Lower lobe of right lung (tissue), 2 donors: ENCODE results near the gene PLCL2. TPM values are rescaled to one million over a fixed set of nuclear protein-coding genes. Genes with fewer than 3 reads are reported as not detected.
"Not testable (repeated sequence)": the region's sequence is repeated elsewhere in the genome, so short reads cannot be mapped to it uniquely, and the experiment has no call there.

Source experiments
- ATAC-seq, 2 donors: fragments of 200-7000 bp; cut with Tn5 transposase; one replicate each; pipeline ENCODE4 v1.9.1; 2020 to 2022; ENCODE audit warnings: mild to moderate bottlenecking in 2 of 2, moderate library complexity in 2 of 2
- DNase-seq: peaks from one replicate; pipeline ENCODE4 v3.0.0-alpha.2; 2020
- H3K27ac ChIP-seq: fragments of 200-600 bp; one replicate; pipeline ENCODE4 v1.8.0; 2022
- H3K27me3 ChIP-seq: fragments of 200-600 bp; one replicate; pipeline ENCODE4 v1.8.0; 2022; ENCODE audit warnings: low read depth
- H3K36me3 ChIP-seq: fragments of 200-600 bp; one replicate; pipeline ENCODE4 v1.8.0; 2022; ENCODE audit warnings: mild to moderate bottlenecking
- H3K4me1 ChIP-seq: fragments of 200-600 bp; one replicate; pipeline ENCODE4 v1.8.0; 2022
- H3K4me3 ChIP-seq: fragments of 200-600 bp; one replicate; pipeline ENCODE4 v1.8.0; 2022; ENCODE audit warnings: mild to moderate bottlenecking
- H3K9me3 ChIP-seq: fragments of 200-600 bp; one replicate; pipeline ENCODE4 v1.8.0; 2022
- intact Hi-C: fragments of 100-400 bp; cut with DNase I; formaldehyde crosslinking; loops from one replicate; pipeline ENCODE4 v1.11.0; 2022
- total RNA-seq: library from RNA; stranded (reverse); fragmentation: NEBNext Ultra II Directional; extraction: Animal tissue kit (Norgen Biotek cat#: 25700); gene quantifications from one replicate; pipeline ENCODE4 v1.2.1, GENCODE V29; 2021
- TF ChIP-seq, protein P1 (sequence below): fragments of 200-600 bp; IDR thresholded peaks from one replicate; pipeline ENCODE4 v1.8.0; 2022; ENCODE audit warnings: antibody characterized with exemption, mild to moderate bottlenecking
- donor health status: DM: no; HTN: yes; CAD: no; lungs with severe emphysema.

The PLCL2 gene
- total RNA-seq, 1 donor from 2014 or later = 12.1 TPM

DNA sequence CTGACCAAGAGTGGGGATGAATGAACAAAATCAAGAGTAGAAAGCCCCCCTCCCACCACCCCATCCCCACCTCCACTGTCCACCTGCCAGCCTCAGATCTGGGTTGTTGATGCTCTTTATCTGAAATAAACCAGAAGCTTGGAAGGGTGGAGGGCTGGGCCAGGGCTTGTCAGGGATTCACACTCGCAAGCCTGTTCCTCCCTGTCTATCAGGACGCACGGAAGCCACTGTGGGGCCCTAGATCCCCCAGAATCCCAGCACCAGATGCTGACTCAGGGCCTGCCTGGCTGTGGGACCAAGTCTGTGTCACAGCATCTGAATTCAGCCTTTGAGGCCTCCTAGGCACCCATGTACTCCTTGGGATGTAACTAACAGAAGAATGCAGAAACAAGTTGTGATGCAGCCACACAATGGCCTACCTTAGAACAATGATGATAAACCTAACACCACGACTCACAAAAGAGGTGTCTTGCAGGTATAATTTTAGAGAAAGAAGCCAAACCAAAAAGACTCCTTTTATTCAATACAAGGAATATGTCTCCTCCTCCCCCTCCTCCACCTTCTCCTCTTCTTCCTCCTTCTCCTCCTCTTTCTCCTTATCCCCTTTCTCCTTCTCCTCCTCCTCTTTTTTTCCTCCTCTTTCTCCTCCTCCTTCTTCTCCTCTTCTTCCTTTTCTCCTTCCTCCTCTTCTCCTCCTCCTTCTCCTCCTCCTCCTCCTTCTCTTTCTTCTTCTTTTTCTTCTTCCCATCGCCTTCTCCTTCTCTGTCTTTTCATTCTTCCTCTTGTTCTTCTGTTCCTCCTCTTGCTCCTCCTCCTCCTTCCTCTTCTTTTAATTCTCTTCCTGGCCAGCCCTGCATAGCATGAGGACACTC, 234.7 kb downstream of the PLCL2 start:
- intact Hi-C loops = no loop called here
- H3K27me3 ChIP-seq = no peaks in the 10 kb centered on the region
- DNase-seq = no peak

DNA sequence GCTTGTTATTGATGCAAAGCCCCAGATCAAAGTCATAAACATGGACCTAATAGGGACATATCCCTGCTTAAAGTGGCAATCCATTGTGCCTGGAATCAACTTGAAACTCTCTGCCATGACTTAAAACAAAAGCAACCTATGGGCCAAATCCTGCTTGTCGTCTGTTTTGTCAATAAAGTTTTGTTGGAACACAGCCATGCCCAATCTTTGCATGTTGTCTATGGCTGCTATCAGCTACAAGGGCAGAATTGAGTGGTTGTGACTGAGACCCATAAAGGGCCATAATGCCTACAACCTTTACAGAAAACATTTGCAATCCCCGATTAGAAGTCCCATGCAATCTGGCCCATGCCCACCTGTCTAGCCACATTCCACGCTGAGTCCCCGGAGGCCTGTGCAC, 235.4 kb downstream of the PLCL2 start:
- DNase-seq (no peak), ATAC-seq (no peak)
- TF ChIP-seq, protein P1, sequence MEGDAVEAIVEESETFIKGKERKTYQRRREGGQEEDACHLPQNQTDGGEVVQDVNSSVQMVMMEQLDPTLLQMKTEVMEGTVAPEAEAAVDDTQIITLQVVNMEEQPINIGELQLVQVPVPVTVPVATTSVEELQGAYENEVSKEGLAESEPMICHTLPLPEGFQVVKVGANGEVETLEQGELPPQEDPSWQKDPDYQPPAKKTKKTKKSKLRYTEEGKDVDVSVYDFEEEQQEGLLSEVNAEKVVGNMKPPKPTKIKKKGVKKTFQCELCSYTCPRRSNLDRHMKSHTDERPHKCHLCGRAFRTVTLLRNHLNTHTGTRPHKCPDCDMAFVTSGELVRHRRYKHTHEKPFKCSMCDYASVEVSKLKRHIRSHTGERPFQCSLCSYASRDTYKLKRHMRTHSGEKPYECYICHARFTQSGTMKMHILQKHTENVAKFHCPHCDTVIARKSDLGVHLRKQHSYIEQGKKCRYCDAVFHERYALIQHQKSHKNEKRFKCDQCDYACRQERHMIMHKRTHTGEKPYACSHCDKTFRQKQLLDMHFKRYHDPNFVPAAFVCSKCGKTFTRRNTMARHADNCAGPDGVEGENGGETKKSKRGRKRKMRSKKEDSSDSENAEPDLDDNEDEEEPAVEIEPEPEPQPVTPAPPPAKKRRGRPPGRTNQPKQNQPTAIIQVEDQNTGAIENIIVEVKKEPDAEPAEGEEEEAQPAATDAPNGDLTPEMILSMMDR = no peak
- Histone ChIP-seq H3K36me3 (no peaks in the 10 kb centered on the region), H3K4me3 (no peak overlapping the region), H3K27ac (no peak overlapping the region), H3K9me3 (no peaks in the 10 kb centered on the region), H3K4me1 (no peaks in the 10 kb centered on the region), H3K27me3 (no peaks in the 10 kb centered on the region)
- intact Hi-C loops = no loop called here

More for the DNA sequence above, 234.7 kb downstream of the PLCL2 start:
- H3K9me3 ChIP-seq = no peaks in the 10 kb centered on the region
- TF ChIP-seq, protein P1 = no peak
- H3K4me3 ChIP-seq = no peak overlapping the region
- no peak overlapping the region for H3K27ac ChIP-seq
- no peaks in the 10 kb centered on the region for H3K36me3 ChIP-seq
- ATAC-seq = no peak
- H3K4me1 ChIP-seq = no peaks in the 10 kb centered on the region

GRCh38 chr3:17121336-17121735, 236.6 kb downstream of the PLCL2 start:
- Histone ChIP-seq H3K36me3 (no peaks in the 10 kb centered on the region), H3K27me3 (no peaks in the 10 kb centered on the region), H3K4me3 (no peak overlapping the region), H3K27ac (no peak overlapping the region), H3K4me1 (no peaks in the 10 kb centered on the region), H3K9me3 (no peaks in the 10 kb centered on the region)
- intact Hi-C loops = no loop called here
- ATAC-seq = no peak
- DNase-seq = no peak
- TF ChIP-seq, protein P1 = no peak

DNA sequence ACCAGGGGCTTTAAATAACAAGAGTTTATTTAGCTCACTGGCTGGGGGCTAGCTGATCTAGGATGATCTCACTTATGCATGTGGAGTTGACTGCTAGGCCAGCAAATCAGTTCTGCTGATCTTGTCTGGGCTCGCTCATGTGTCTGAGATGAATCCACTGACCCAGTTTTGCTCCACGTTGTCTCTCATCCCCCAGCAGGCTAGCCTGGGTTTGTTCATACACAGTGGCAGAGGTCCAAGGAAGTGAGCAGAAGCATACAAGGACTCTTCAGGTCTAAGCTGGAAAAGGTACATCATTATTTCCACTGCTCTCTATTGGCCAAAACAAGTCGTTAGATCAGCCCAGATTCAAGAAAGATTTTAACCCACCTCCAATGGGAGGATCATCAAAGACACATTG, 238.0 kb downstream of the PLCL2 start:
- Histone ChIP-seq H3K9me3 (no peaks in the 10 kb centered on the region), H3K4me1 (no peaks in the 10 kb centered on the region), H3K4me3 (no peak overlapping the region), H3K36me3 (no peaks in the 10 kb centered on the region), H3K27me3 (no peaks in the 10 kb centered on the region), H3K27ac (no peak overlapping the region)
- ATAC-seq (no peak), DNase-seq (no peak)
- TF ChIP-seq, protein P1 = no peak
- intact Hi-C loops = no loop called here

- H3K4me3 ChIP-seq = no peak overlapping the region
- H3K27me3 ChIP-seq = no peaks in the 10 kb centered on the region
- intact Hi-C loops = no loop called here
- no peaks in the 10 kb centered on the region for H3K4me1 ChIP-seq
- TF ChIP-seq, protein P1 = no peak
- DNase-seq = no peak
- H3K27ac ChIP-seq = no peak overlapping the region
- H3K9me3 ChIP-seq = no peaks in the 10 kb centered on the region
- H3K36me3 ChIP-seq = no peaks in the 10 kb centered on the region
- no peak for ATAC-seq
Observed at GRCh38 chr3:17125738-17126442, 241.1 kb downstream of the PLCL2 start.

- ATAC-seq, H3K4me3 ChIP-seq, H3K27me3 ChIP-seq, intact Hi-C loops, H3K9me3 ChIP-seq, H3K27ac ChIP-seq, H3K36me3 ChIP-seq, H3K4me1 ChIP-seq, DNase-seq: not testable (repeated sequence)
Observed at GRCh38 chr3:17128671-17129070, 243.9 kb downstream of the PLCL2 start.
